HG03108 (cell line): ENCODE data around the gene SLC5A8.
"Not testable (repeated sequence)": the region's sequence is repeated elsewhere in the genome, so short reads cannot be mapped to it uniquely, and the experiment has no call there.

Experiments used
- ATAC-seq: cut with Tn5 transposase; IDR thresholded peaks from one replicate; pipeline ENCODE4 v1.9.1; 2021; ENCODE audit warnings: moderate library complexity; ENCODE audit not compliant: unreplicated experiment

SLC5A8 gene

GRCh38 chr12:101173197-101173749 lies 36.8 kb downstream of the SLC5A8 start:
- ATAC-seq = no peak

- no peak for ATAC-seq
Measured at GRCh38 chr12:101172316-101172715, 37.7 kb downstream of the SLC5A8 start.

DNA sequence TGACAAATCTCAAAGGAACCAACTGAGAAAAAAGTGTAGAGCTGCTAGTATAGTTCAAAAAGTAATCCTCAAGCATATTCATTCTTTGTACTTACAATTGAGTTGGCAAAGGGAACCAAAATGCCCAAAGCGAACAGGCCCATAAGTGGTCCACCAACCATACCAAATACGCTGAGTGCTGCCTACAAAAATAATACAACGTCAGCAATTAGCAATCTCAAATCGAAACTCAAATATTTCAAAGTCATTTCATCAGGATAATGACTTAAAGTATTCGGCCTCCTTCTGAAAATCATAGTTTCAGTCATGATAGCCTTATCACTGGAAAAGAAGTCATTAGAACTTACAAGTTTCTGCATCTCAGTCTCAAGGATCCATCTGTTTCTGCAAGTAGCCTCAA lies 42.0 kb downstream of the SLC5A8 start:
- no peak for ATAC-seq

DNA sequence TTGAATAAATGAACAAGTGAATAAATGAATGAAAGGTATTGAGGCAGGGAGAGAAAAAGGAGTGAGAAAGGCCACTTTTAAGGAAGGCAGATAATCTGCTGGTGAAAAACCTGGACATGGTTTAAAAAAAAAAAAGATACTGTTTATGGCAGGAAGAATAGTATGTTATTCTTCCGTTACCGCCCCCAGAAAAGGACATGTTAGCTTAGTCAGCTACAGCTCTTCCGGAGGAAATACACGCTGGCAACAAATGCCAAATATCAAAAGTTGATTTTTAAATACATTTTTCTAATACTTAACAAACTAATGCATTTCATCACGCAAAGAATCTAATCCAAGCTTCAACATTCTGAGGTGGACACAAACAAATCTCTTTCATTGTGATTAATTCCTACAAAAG lies 43.2 kb downstream of the SLC5A8 start:
- no peak for ATAC-seq

DNA sequence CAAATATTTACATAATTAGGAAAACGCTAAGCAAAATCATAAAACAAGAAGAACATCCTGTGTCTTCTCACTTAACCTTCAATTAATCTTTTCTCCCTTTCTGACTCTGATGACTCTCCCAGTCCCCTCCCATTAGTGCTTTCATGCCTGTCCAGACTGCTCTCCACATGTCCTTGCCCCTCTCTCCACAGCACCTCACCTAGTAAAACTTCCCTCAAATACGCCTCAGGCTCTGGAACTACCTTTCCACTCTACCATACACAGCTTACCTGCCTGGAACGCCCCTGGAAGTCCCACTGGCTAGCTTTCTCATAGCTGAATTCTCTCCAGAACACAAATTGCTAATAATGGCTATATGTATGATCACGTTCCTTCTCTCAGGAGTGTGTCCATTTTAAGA lies 44.7 kb downstream of the SLC5A8 start:
- no peak for ATAC-seq

- ATAC-seq = not testable (repeated sequence)
Measured at GRCh38 chr12:101145777-101146431, 64.1 kb downstream of the SLC5A8 start.

- no peak for ATAC-seq
Measured at GRCh38 chr12:101127521-101128219, 82.4 kb downstream of the SLC5A8 start.

- ATAC-seq = no peak
Measured at GRCh38 chr12:101117842-101118241, 92.2 kb downstream of the SLC5A8 start.

DNA sequence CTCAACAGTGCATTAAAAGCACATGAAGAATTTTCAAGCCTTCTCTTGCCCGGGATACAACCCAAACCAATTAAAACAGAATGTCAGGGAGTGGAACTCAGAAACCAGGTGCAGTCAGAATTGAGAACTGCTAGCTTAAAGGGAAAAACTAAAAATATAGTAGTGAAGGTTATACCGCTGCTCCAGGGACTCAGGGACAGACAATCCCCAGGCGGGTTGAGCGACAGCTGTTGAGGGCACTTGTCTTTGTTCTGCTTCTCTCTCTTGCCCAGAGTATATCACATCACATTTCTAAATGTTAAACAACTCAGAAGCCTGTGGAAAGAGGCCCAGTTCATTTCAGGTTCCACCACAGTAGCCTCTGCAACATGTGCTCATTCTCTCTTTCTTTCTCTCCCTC lies 93.1 kb downstream of the SLC5A8 start:
- ATAC-seq = no peak

GRCh38 chr12:101115326-101115725 lies 94.7 kb downstream of the SLC5A8 start:
- ATAC-seq = no peak

DNA sequence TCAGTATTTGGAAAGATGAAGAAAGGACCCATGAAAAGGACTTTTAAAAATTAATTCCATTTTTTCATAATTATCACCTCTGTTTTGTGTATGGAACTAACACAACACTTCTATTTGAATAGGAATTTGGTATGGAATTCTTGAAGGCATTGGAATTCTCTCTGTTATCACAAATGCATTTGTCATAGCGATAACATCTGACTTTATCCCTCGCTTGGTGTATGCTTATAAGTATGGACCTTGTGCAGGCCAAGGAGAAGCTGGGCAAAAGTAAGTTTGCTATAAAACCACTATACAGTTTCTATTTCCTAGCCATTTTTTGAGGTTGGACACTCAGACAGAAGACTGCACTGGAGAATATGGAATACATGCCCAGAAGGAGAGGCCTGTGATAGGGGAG lies 98.6 kb downstream of the SLC5A8 start:
- ATAC-seq = no peak

- ATAC-seq = no peak
Measured at GRCh38 chr12:101110866-101111265, 99.2 kb downstream of the SLC5A8 start.

DNA sequence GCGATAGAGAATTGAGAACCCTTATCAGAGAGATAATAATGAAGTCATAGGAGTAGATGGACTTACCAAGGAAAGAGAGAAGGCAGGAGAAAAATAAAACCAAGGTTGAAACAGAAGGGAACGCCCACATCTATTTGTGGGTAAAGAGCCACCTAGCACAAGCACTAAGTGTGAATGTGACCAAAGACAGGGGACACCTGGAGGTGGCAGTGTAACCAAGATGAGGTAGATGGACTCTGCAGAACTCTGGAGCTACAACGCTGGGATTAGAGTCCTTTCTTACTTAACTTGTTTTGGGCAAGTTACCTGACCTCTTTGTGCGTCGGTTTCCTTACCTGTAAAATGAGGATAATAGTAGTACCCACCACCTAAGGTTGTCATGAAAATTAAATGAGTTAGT lies 101.9 kb downstream of the SLC5A8 start:
- no peak for ATAC-seq

- ATAC-seq = no peak
Measured at GRCh38 chr12:101107032-101107763, 102.8 kb downstream of the SLC5A8 start.
